Smooth muscle cell (in vitro differentiated cells): ENCODE results near the gene GNAI3. TPM values are rescaled to one million over a fixed set of nuclear protein-coding genes. Genes with fewer than 3 reads are reported as not detected.

Source experiments
- DNase-seq: peaks from one replicate; lab custom pipeline; 2025; ENCODE audit not compliant: unreplicated experiment; lab: John Stamatoyannopoulos, UW
- H2AFZ ChIP-seq: fragments of 200-600 bp; sonication (generic); 2 replicates; pipeline ENCODE4 v1.6.0; 2016; ENCODE audit warnings: antibody characterized with exemption, low read depth, mild to moderate bottlenecking
- H3F3A ChIP-seq: fragments of 200-600 bp; sonication (generic); 2 replicates; pipeline ENCODE4 v1.6.0; 2017; ENCODE audit warnings: antibody characterized with exemption, low read depth
- H3K27ac ChIP-seq: fragments of 200-600 bp; sonication (generic); 2 replicates; pipeline ENCODE4 v1.5.1; 2016; ENCODE audit warnings: low read depth, mild to moderate bottlenecking
- H3K27me3 ChIP-seq: fragments of 200-600 bp; sonication (generic); 2 replicates; pipeline ENCODE4 v1.6.1; 2016; ENCODE audit warnings: low read depth, mild to moderate bottlenecking
- H3K36me3 ChIP-seq: fragments of 200-600 bp; sonication (generic); 2 replicates; pipeline ENCODE4 v1.5.1; 2016; ENCODE audit warnings: low read depth
- H3K4me1 ChIP-seq: fragments of 200-600 bp; sonication (generic); 2 replicates; pipeline ENCODE4 v1.5.1; 2016; ENCODE audit warnings: low read depth
- H3K4me2 ChIP-seq: fragments of 200-600 bp; sonication (generic); 2 replicates; pipeline ENCODE4 v1.6.0; 2016; ENCODE audit warnings: mild to moderate bottlenecking
- H3K4me3 ChIP-seq: fragments of 200-600 bp; sonication (generic); 2 replicates; pipeline ENCODE4 v1.5.1; 2016; ENCODE audit warnings: mild to moderate bottlenecking
- H3K79me2 ChIP-seq: fragments of 200-600 bp; sonication (generic); 2 replicates; pipeline ENCODE4 v1.6.0; 2016; ENCODE audit warnings: low read depth, mild to moderate bottlenecking
- H3K9ac ChIP-seq: fragments of 200-600 bp; sonication (generic); 2 replicates; pipeline ENCODE4 v1.6.0; 2016; ENCODE audit warnings: low read depth
- H3K9me3 ChIP-seq: fragments of 200-600 bp; sonication (generic); replicated peaks from 2 replicates; pipeline ENCODE4 v1.5.1; 2016; ENCODE audit warnings: low read depth
- H4K20me1 ChIP-seq: fragments of 200-600 bp; sonication (generic); 2 replicates; pipeline ENCODE4 v1.6.0; 2016; ENCODE audit warnings: low read depth
- CTCF ChIP-seq: fragments of 200-600 bp; sonication (generic); IDR thresholded peaks from 2 replicates; pipeline ENCODE4 v1.5.1; 2017; ENCODE audit warnings: borderline replicate concordance, mild to moderate bottlenecking, antibody characterized with exemption; ENCODE audit not compliant: insufficient read depth, poor library complexity, severe bottlenecking
- WGBS: methylation state at CpG from one replicate; pipeline ENCODE4 v1.1.7; 2016; ENCODE audit warnings: low lambda C conversion rate; 5-methylcytosine and 5-hydroxymethylcytosine counted together
- polyA plus RNA-seq: library from polyadenylated mRNA; unstranded; fragments of >200 nt; fragmentation: Nextera tagmentation; extraction: Ambion mirVana; gene quantifications from 2 replicates; pipeline ENCODE4 v1.2.1, GENCODE V29; 2016
- total RNA-seq: library from RNA; depleted of rRNA; stranded (reverse); fragments of >200 nt; gene quantifications from 2 replicates; pipeline ENCODE4 v1.2.3, GENCODE V29; 2014

Gene GNAI3
- total and polyA plus RNA-seq, 2 experiments from 2014 or later = 11.4 to 15.4 TPM

GRCh38 chr1:109634292-109634691 lies 85.9 kb downstream of the GNAI3 start:
- no peaks in the 10 kb centered on the region for H3K79me2 ChIP-seq
- no peak for TF ChIP-seq CTCF
- H3K36me3 ChIP-seq = no peaks in the 10 kb centered on the region
- H3K4me2 ChIP-seq = no peak overlapping the region
- no peak overlapping the region for H3K4me3 ChIP-seq
- 92% methylated on average over 6 of the region's 6 CpGs for WGBS
- H3K27me3 ChIP-seq = no peaks in the 10 kb centered on the region
- H3K9ac ChIP-seq = no peak overlapping the region
- H3K27ac ChIP-seq = no peak overlapping the region
- peaks cover 4% of the 10 kb centered on the region for H3K4me1 ChIP-seq
- H3F3A ChIP-seq = no peaks in the 10 kb centered on the region
- no peak for DNase-seq
- no peaks in the 10 kb centered on the region for H3K9me3 ChIP-seq
- no peak overlapping the region for H2AFZ ChIP-seq
- no peaks in the 10 kb centered on the region for H4K20me1 ChIP-seq

- no peak for TF ChIP-seq CTCF
- WGBS = 85% methylated on average over 13 of the region's 13 CpGs
- Histone ChIP-seq H2AFZ (no peak overlapping the region), H4K20me1 (no peaks in the 10 kb centered on the region), H3K9me3 (no peaks in the 10 kb centered on the region), H3K36me3 (no peaks in the 10 kb centered on the region), H3K27me3 (no peaks in the 10 kb centered on the region), H3K79me2 (no peaks in the 10 kb centered on the region), H3K4me3 (no peak overlapping the region), H3F3A (no peaks in the 10 kb centered on the region), H3K9ac (no peak overlapping the region), H3K4me2 (no peak overlapping the region), H3K4me1 (peaks cover 4% of the 10 kb centered on the region), H3K27ac (no peak overlapping the region)
- no peak for DNase-seq
Measured at GRCh38 chr1:109634771-109635750, 86.6 kb downstream of the GNAI3 start.

- Histone ChIP-seq H3K9me3 (no peaks in the 10 kb centered on the region), H3K4me2 (peak overlapping the region; percentile 13), H3K36me3 (no peaks in the 10 kb centered on the region), H4K20me1 (no peaks in the 10 kb centered on the region), H3K4me1 (peaks cover 4% of the 10 kb centered on the region), H3K9ac (no peak overlapping the region), H3K79me2 (no peaks in the 10 kb centered on the region), H2AFZ (no peak overlapping the region), H3F3A (no peaks in the 10 kb centered on the region), H3K27me3 (no peaks in the 10 kb centered on the region), H3K27ac (no peak overlapping the region), H3K4me3 (no peak overlapping the region)
- TF ChIP-seq CTCF = no peak
- DNase-seq = no peak
- WGBS = 81% methylated on average over 2 of the region's 2 CpGs
Measured at GRCh38 chr1:109635862-109636200, 87.4 kb downstream of the GNAI3 start.
